Measurements from ENCODE around the gene PSMD11. TPM values are rescaled to one million over a fixed set of nuclear protein-coding genes. Genes with fewer than 3 reads are reported as not detected.
"Not testable (repeated sequence)": the region's sequence is repeated elsewhere in the genome, so short reads cannot be mapped to it uniquely, and the experiment has no call there.

Gene PSMD11
- total RNA-seq, 1 donor from 2014 or later = 200 TPM

GRCh38 chr17:32449963-32450362 is 5.7 kb downstream of the PSMD11 start:
- peaks cover 91% of the 10 kb centered on the region for H3K36me3 Mint-ChIP-seq (ENCODE audit: low read depth)

GRCh38 chr17:32450379-32450778 is 6.1 kb downstream of the PSMD11 start:
- H3K9me3 Mint-ChIP-seq; intact Hi-C loops (cut with micrococcal nuclease); H3K27me3 Mint-ChIP-seq (ENCODE audit: low read depth); DNase-seq (ENCODE audit: low spot score); H3K4me3 Mint-ChIP-seq (ENCODE audit: low read depth); H3K27ac Mint-ChIP-seq: not testable (repeated sequence)
- Mint-ChIP-seq H3K4me1 (ENCODE audit: low read depth) (peaks cover 38% of the 10 kb centered on the region), H3K36me3 (ENCODE audit: low read depth) (peaks cover 90% of the 10 kb centered on the region)

More at GRCh38 chr17:32449963-32450362, 5.7 kb downstream of the PSMD11 start:
- H3K27ac Mint-ChIP-seq = no peak overlapping the region
- no peak overlapping the region for H3K4me3 Mint-ChIP-seq (ENCODE audit: low read depth)
- intact Hi-C loops (cut with micrococcal nuclease) = loop anchor here (10.0 kb wide), 1 partner anchor 195 kb away; no protein-coding TSS in a partner anchor
- H3K4me1 Mint-ChIP-seq (ENCODE audit: low read depth) = peaks cover 39% of the 10 kb centered on the region
- no peaks in the 10 kb centered on the region for H3K9me3 Mint-ChIP-seq
- no peak for DNase-seq (ENCODE audit: low spot score)
- H3K27me3 Mint-ChIP-seq (ENCODE audit: low read depth) = no peaks in the 10 kb centered on the region

- Mint-ChIP-seq H3K9me3 (no peaks in the 10 kb centered on the region), H3K4me1 (ENCODE audit: low read depth) (peaks cover 25% of the 10 kb centered on the region), H3K27me3 (ENCODE audit: low read depth) (no peaks in the 10 kb centered on the region), H3K4me3 (ENCODE audit: low read depth) (no peak overlapping the region), H3K27ac (no peak overlapping the region), H3K36me3 (ENCODE audit: low read depth) (peaks cover 82% of the 10 kb centered on the region)
- intact Hi-C loops (cut with micrococcal nuclease) = no loop called here
- no peak for DNase-seq (ENCODE audit: low spot score)
Observed at GRCh38 chr17:32451879-32452278, 7.6 kb downstream of the PSMD11 start.

DNA sequence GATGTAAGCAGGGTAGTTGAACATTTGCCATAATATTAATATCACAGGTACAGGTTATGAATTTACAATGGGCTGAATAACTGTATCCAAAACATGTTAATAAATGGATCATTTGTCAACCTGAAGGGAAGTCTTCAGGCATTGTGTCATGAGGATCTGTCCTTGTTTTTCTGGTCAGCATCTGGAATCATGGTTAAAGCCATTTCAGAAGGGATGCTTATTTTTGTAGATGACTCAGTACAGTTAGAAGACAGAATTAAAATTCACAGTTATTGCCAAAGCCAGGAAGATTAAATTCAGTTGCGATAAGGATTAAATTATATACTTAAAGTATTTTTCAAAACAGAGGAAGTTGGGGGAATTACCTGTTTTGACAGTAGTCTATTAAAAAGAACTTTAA is 8.0 kb downstream of the PSMD11 start:
- Mint-ChIP-seq H3K27me3 (ENCODE audit: low read depth) (no peaks in the 10 kb centered on the region), H3K4me3 (ENCODE audit: low read depth) (no peak overlapping the region), H3K36me3 (ENCODE audit: low read depth) (peaks cover 81% of the 10 kb centered on the region), H3K9me3 (no peaks in the 10 kb centered on the region), H3K27ac (no peak overlapping the region), H3K4me1 (ENCODE audit: low read depth) (peaks cover 23% of the 10 kb centered on the region)
- intact Hi-C loops (cut with micrococcal nuclease) = no loop called here
- no peak for DNase-seq (ENCODE audit: low spot score)

DNA sequence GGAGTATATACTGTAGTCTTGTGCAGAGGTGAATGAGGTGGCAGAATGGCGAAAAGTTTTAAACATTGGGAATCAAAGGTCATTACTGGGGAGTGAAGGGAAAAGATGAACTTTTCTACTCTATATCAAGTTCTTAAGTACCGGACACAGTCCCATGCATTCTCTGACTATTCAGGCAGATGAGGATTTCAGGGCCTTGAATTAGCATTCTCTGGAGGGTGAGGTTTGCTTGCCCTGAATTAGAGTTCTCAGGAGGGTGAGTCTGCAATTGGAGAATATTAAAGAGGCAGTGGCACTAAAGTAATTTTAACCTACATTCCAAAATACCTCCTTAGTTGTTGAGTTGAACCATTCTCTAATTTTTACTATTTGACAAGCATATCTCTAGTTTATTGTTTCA is 9.1 kb downstream of the PSMD11 start:
- Mint-ChIP-seq H3K4me3 (ENCODE audit: low read depth) (no peak overlapping the region), H3K27me3 (ENCODE audit: low read depth) (no peaks in the 10 kb centered on the region), H3K36me3 (ENCODE audit: low read depth) (peaks cover 86% of the 10 kb centered on the region), H3K9me3 (no peaks in the 10 kb centered on the region), H3K4me1 (ENCODE audit: low read depth) (peaks cover 29% of the 10 kb centered on the region), H3K27ac (no peak overlapping the region)
- intact Hi-C loops (cut with micrococcal nuclease) = no loop called here
- DNase-seq (ENCODE audit: low spot score) = no peak

DNA sequence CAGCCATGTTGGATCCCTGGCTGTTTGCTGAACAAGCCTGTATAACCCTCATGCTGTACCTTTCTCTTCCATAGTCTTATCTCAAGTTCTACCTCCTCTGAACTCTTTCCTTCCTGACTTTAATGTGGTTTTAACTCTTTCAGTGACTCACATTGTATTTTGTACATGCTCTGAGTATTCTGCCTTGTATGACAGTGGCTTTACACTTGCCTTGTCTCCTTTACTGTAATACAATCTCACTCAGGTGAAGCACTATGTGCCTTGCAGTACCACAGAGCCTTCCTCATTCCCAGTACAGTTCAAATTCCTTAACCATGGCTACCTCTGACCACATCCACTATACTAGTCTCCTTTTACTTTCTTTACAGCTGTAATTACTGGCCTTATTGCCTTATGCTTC is 14.1 kb downstream of the PSMD11 start:
- no peaks in the 10 kb centered on the region for H3K27me3 Mint-ChIP-seq (ENCODE audit: low read depth)
- H3K4me3 Mint-ChIP-seq (ENCODE audit: low read depth) = no peak overlapping the region
- H3K36me3 Mint-ChIP-seq (ENCODE audit: low read depth) = peaks cover 83% of the 10 kb centered on the region
- H3K4me1 Mint-ChIP-seq (ENCODE audit: low read depth) = peaks cover 21% of the 10 kb centered on the region
- intact Hi-C loops (cut with micrococcal nuclease) = no loop called here
- no peak for DNase-seq (ENCODE audit: low spot score)
- peak overlapping the region; percentile 34 for H3K27ac Mint-ChIP-seq
- H3K9me3 Mint-ChIP-seq = no peaks in the 10 kb centered on the region

GRCh38 chr17:32460054-32460453 is 15.7 kb downstream of the PSMD11 start:
- no peak overlapping the region for H3K4me3 Mint-ChIP-seq (ENCODE audit: low read depth)
- no peaks in the 10 kb centered on the region for H3K9me3 Mint-ChIP-seq
- peaks cover 21% of the 10 kb centered on the region for H3K4me1 Mint-ChIP-seq (ENCODE audit: low read depth)
- intact Hi-C loops (cut with micrococcal nuclease) = no loop called here
- no peak overlapping the region for H3K27ac Mint-ChIP-seq
- no peak for DNase-seq (ENCODE audit: low spot score)
- peaks cover 77% of the 10 kb centered on the region for H3K36me3 Mint-ChIP-seq (ENCODE audit: low read depth)
- H3K27me3 Mint-ChIP-seq (ENCODE audit: low read depth) = no peaks in the 10 kb centered on the region

GRCh38 chr17:32461498-32461852 is 17.2 kb downstream of the PSMD11 start:
- Mint-ChIP-seq H3K9me3 (no peaks in the 10 kb centered on the region), H3K36me3 (ENCODE audit: low read depth) (peaks cover 81% of the 10 kb centered on the region), H3K4me1 (ENCODE audit: low read depth) (peaks cover 21% of the 10 kb centered on the region), H3K27ac (no peak overlapping the region), H3K4me3 (ENCODE audit: low read depth) (no peak overlapping the region), H3K27me3 (ENCODE audit: low read depth) (no peaks in the 10 kb centered on the region)
- no peak for DNase-seq (ENCODE audit: low spot score)
- intact Hi-C loops (cut with micrococcal nuclease) = loop anchor here (1.0 kb wide), 2 partner anchors 17 to 294 kb away; partner anchors contain the start of gene PSMD11

DNA sequence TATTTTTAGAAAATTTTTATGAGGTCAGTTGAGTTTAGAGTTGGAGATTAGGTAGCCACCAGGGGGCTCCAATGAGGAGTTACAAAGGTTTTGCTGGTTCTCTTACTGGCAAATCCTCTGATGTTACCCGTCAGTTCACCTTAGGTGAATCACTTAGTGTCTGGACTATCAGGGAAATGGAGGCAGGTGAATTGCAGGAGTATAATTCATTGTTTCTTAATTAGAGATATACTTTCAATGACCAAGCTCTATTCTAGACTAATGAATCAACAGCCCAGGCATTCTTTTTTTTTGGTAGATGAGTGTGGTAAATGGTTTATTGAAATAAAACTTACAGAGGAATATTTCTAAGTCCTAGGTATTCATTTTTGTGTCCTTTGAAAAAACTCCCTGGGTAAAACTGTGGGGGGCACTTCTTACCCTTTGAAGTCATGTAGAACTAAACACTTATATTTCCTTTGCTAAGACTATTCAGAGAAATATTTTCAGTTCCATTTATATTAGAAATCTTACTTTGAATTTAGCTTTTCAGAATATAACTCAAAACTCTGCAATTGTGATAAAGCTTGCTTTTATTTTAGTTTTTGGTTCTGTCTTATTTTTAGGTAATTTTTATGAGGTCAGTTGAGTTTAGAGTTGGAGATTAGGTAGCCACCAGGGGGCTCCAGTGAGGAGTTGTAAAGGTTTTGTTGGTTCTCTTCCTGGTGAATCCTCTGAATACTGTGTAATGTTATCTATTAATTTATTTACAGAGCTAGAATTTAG is 17.7 kb downstream of the PSMD11 start:
- Mint-ChIP-seq H3K27me3 (ENCODE audit: low read depth) (no peaks in the 10 kb centered on the region), H3K27ac (no peak overlapping the region), H3K4me1 (ENCODE audit: low read depth) (peaks cover 20% of the 10 kb centered on the region), H3K36me3 (ENCODE audit: low read depth) (peaks cover 82% of the 10 kb centered on the region), H3K4me3 (ENCODE audit: low read depth) (no peak overlapping the region), H3K9me3 (no peaks in the 10 kb centered on the region)
- intact Hi-C loops (cut with micrococcal nuclease) = loop anchor here (1.0 kb wide), 3 partner anchors 18 to 293 kb away; partner anchors contain the start of gene PSMD11
- DNase-seq (ENCODE audit: low spot score) = peak; percentile 43

- no peak for DNase-seq (ENCODE audit: low spot score)
- H3K4me1 Mint-ChIP-seq (ENCODE audit: low read depth) = peaks cover 13% of the 10 kb centered on the region
- H3K36me3 Mint-ChIP-seq (ENCODE audit: low read depth) = peaks cover 83% of the 10 kb centered on the region
- no peaks in the 10 kb centered on the region for H3K9me3 Mint-ChIP-seq
- intact Hi-C loops (cut with micrococcal nuclease) = no loop called here
- no peaks in the 10 kb centered on the region for H3K27me3 Mint-ChIP-seq (ENCODE audit: low read depth)
- no peak overlapping the region for H3K4me3 Mint-ChIP-seq (ENCODE audit: low read depth)
- H3K27ac Mint-ChIP-seq = no peak overlapping the region
Observed at GRCh38 chr17:32463304-32463703, 19.0 kb downstream of the PSMD11 start.

- DNase-seq (ENCODE audit: low spot score) = no peak
- Mint-ChIP-seq H3K36me3 (ENCODE audit: low read depth) (peaks cover 83% of the 10 kb centered on the region), H3K4me1 (ENCODE audit: low read depth) (peaks cover 9% of the 10 kb centered on the region), H3K4me3 (ENCODE audit: low read depth) (no peak overlapping the region), H3K27ac (no peak overlapping the region), H3K9me3 (no peaks in the 10 kb centered on the region), H3K27me3 (ENCODE audit: low read depth) (no peaks in the 10 kb centered on the region)
- intact Hi-C loops (cut with micrococcal nuclease) = no loop called here
Observed at GRCh38 chr17:32464374-32464773, 20.1 kb downstream of the PSMD11 start.

DNA sequence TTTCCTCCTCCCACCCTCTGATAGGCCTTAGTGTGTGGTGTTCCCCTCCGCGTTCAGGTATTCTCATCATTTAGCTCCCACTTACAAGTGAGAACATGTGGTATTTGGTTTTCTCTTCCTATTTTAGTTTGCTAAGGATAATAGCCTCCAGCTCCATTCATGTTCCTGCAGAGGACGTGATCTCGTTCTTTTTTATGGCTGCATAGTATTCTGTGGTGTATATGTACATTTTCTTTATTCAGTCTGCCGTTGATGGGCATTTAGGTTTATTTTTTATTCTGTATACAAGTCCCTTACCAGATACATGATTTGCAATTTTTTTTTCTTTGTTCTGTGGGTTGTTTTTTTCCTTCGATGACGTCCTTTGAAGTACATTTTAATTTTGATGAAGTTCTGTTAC is 23.6 kb downstream of the PSMD11 start:
- Mint-ChIP-seq H3K9me3 (no peaks in the 10 kb centered on the region), H3K4me3 (ENCODE audit: low read depth) (no peak overlapping the region), H3K27ac (no peak overlapping the region), H3K4me1 (ENCODE audit: low read depth) (peaks cover 2% of the 10 kb centered on the region), H3K27me3 (ENCODE audit: low read depth) (no peaks in the 10 kb centered on the region), H3K36me3 (ENCODE audit: low read depth) (peaks cover 79% of the 10 kb centered on the region)
- no peak for DNase-seq (ENCODE audit: low spot score)
- intact Hi-C loops (cut with micrococcal nuclease) = no loop called here

- intact Hi-C loops (cut with micrococcal nuclease) = no loop called here
- Mint-ChIP-seq H3K4me1 (ENCODE audit: low read depth) (peaks cover 2% of the 10 kb centered on the region), H3K27me3 (ENCODE audit: low read depth) (no peaks in the 10 kb centered on the region), H3K36me3 (ENCODE audit: low read depth) (peaks cover 84% of the 10 kb centered on the region), H3K9me3 (no peaks in the 10 kb centered on the region), H3K27ac (no peak overlapping the region), H3K4me3 (ENCODE audit: low read depth) (no peak overlapping the region)
- no peak for DNase-seq (ENCODE audit: low spot score)
Observed at GRCh38 chr17:32470405-32471167, 26.3 kb downstream of the PSMD11 start.
